Activated effector memory CD4-positive, alpha-beta T cell treated with anti-CD3 and anti-CD28 coated beads, Interleukin-2, amount 50 U/mL, for 16 hours (primary cell): ENCODE data around the gene PPP3R1.
"Not testable (repeated sequence)": the region's sequence is repeated elsewhere in the genome, so short reads cannot be mapped to it uniquely, and the experiment has no call there.

Source experiments
- DNase-seq: peaks from one replicate; pipeline ENCODE4 v3.0.0-alpha.2; 2020

Gene PPP3R1

GRCh38 chr2:68185541-68186164 lies 66.7 kb downstream of the PPP3R1 start:
- DNase-seq: peak; percentile 86

GRCh38 chr2:68182902-68183301 lies 69.4 kb downstream of the PPP3R1 start:
- DNase-seq: no peak

- DNase-seq: no peak
Measured at GRCh38 chr2:68178954-68179627, 73.2 kb downstream of the PPP3R1 start.

- DNase-seq: no peak
Measured at GRCh38 chr2:68178432-68178831, 73.9 kb downstream of the PPP3R1 start.

- DNase-seq: no peak
Measured at GRCh38 chr2:68177541-68177940, 74.8 kb downstream of the PPP3R1 start.

- no peak for DNase-seq
Measured at GRCh38 chr2:68176657-68177056, 75.7 kb downstream of the PPP3R1 start.

GRCh38 chr2:68175210-68175609 lies 77.1 kb downstream of the PPP3R1 start:
- DNase-seq: not testable (repeated sequence)

- no peak for DNase-seq
Measured at GRCh38 chr2:68172990-68173700, 79.2 kb downstream of the PPP3R1 start.

- no peak for DNase-seq
Measured at GRCh38 chr2:68172521-68172920, 79.8 kb downstream of the PPP3R1 start.

- no peak for DNase-seq
Measured at GRCh38 chr2:68171684-68172083, 80.6 kb downstream of the PPP3R1 start.

- no peak for DNase-seq
Measured at GRCh38 chr2:68171146-68171545, 81.2 kb downstream of the PPP3R1 start.

GRCh38 chr2:68169308-68169707 lies 83.0 kb downstream of the PPP3R1 start:
- no peak for DNase-seq

GRCh38 chr2:68167186-68167585 lies 85.1 kb downstream of the PPP3R1 start:
- DNase-seq: no peak

GRCh38 chr2:68163641-68164040 lies 88.7 kb downstream of the PPP3R1 start:
- DNase-seq: no peak

GRCh38 chr2:68158134-68158447 lies 94.2 kb downstream of the PPP3R1 start:
- DNase-seq: no peak

- peak; percentile 99 for DNase-seq
Measured at GRCh38 chr2:68157402-68158133, 94.8 kb downstream of the PPP3R1 start, which contains the start of gene PNO1. Gene PNO1 (plus strand): TSS chr2:68157888. CDS start chr2:68157935, 47 bp downstream.

GRCh38 chr2:68157002-68157401 lies 95.3 kb downstream of the PPP3R1 start:
- DNase-seq: no peak

GRCh38 chr2:68156419-68156818 lies 95.9 kb downstream of the PPP3R1 start:
- no peak for DNase-seq

- no peak for DNase-seq
Measured at GRCh38 chr2:68155618-68156017, 96.7 kb downstream of the PPP3R1 start.

- DNase-seq: no peak
Measured at GRCh38 chr2:68152681-68153347, 99.5 kb downstream of the PPP3R1 start.

- no peak for DNase-seq
Measured at GRCh38 chr2:68151037-68151436, 101.3 kb downstream of the PPP3R1 start.

GRCh38 chr2:68141875-68142274 lies 110.5 kb downstream of the PPP3R1 start:
- no peak for DNase-seq
